ENCODE data around the gene LGI4. TPM values are rescaled to one million over a fixed set of nuclear protein-coding genes. Genes with fewer than 3 reads are reported as not detected.

LGI4 gene
- total RNA-seq, 1 experiment from 2014 or later = 0.32 TPM

GRCh38 chr19:35184267-35184666 is 49.4 kb upstream of the LGI4 start:
- Histone ChIP-seq H3K9me2 (ENCODE audit: insufficient read depth) (no peaks in the 10 kb centered on the region), H3K4me2 (ENCODE audit: low read length) (no peak overlapping the region), H3K4me3 (replicated peaks in 1 of 2; ENCODE audit: low read depth in 1 of 2, low read length in 2 of 2) (no peak overlapping the region), H2AFZ (ENCODE audit: low read depth, low read length, poor library complexity, severe bottlenecking) (no peak overlapping the region), H3K79me2 (ENCODE audit: insufficient read depth, low read length) (no peaks in the 10 kb centered on the region), H4K20me1 (ENCODE audit: insufficient read depth) (no peaks in the 10 kb centered on the region), H3K27ac (ENCODE audit: low read depth, low read length) (no peak overlapping the region), H3K4me1 (ENCODE audit: control insufficient read depth in 1 of 2, insufficient read depth in 2 of 2, low read length in 2 of 2) (no peaks in the 10 kb centered on the region), H3K27me3 (ENCODE audit: insufficient read depth, low read length) (no peaks in the 10 kb centered on the region), H3K9me3 (ENCODE audit: control insufficient read depth in 1 of 2, insufficient read depth in 1 of 2, low read depth in 1 of 2, low read length in 2 of 2) (no peaks in the 10 kb centered on the region), H3K9ac (ENCODE audit: low read length) (no peak overlapping the region), H3K36me3 (ENCODE audit: control insufficient read depth in 1 of 2, insufficient read depth in 2 of 2, low read length in 2 of 2) (no peaks in the 10 kb centered on the region)
- intact Hi-C loops (cut with micrococcal nuclease) = no loop called here
- ATAC-seq (no peak), DNase-seq (ENCODE audit: low read depth, low spot score) (no peak)
- RAD21 ChIA-PET (ENCODE audit: low non-redundant PET in 1 of 2, low total read pairs in 2 of 2, uncharacterized antibody in 2 of 2, unreplicated experiment in 2 of 2) = no interaction called here
- POLR2A ChIA-PET = no interaction called here
- no TSS peak for BruUV-seq (replicated peaks)
- TF ChIP-seq REST (IDR thresholded peaks at IDR 0.05; ENCODE audit: low read depth) (no peak), SIN3A (IDR thresholded peaks at IDR 0.05; ENCODE audit: low read depth) (no peak), CTCF (IDR thresholded peaks at IDR 0.05 in 2 of 3, conservative IDR thresholded peaks at IDR 0.05 in 1 of 3; ENCODE audit: borderline replicate concordance in 1 of 3, insufficient read depth in 1 of 3, low read depth in 2 of 3, low read length in 2 of 3) (no peak), CEBPB (IDR thresholded peaks at IDR 0.05; ENCODE audit: low read depth) (no peak), ATF3 (IDR thresholded peaks at IDR 0.05) (no peak), ZFX (IDR thresholded peaks at IDR 0.05) (no peak), SRF (IDR thresholded peaks at IDR 0.05; ENCODE audit: low read depth) (no peak), CBX3 (IDR thresholded peaks at IDR 0.05; ENCODE audit: low read depth) (no peak), FOSL1 (IDR thresholded peaks at IDR 0.05; ENCODE audit: low read depth) (no peak), POLR2AphosphoS5 (IDR thresholded peaks at IDR 0.05; ENCODE audit: low read depth, low read length) (no peak), EZH2 (IDR thresholded peaks at IDR 0.05) (no peak), YY1 (IDR thresholded peaks at IDR 0.05; ENCODE audit: extremely low read depth, insufficient replicate concordance, low read depth, low read length) (no peak), ZBTB33 (IDR thresholded peaks at IDR 0.05; ENCODE audit: extremely low read depth, insufficient replicate concordance, low read length) (no peak), ELF1 (IDR thresholded peaks at IDR 0.05; ENCODE audit: borderline replicate concordance, low read depth) (no peak)
- CTCF ChIA-PET = no interaction called here
